Brain microvascular endothelial cell (primary cell): ENCODE data around the gene KCMF1.

Experiments used
- DNase-seq: peaks from one replicate; pipeline ENCODE4 v3.0.0-alpha.2; 2020
- H3K27ac ChIP-seq: fragments of 250-450 bp; sonication (Bioruptor Pico); 2 replicates; pipeline ENCODE4 v1.5.1; 2020; ENCODE audit warnings: mild to moderate bottlenecking, moderate library complexity
- H3K27me3 ChIP-seq: fragments of 250-450 bp; sonication (Bioruptor Pico); replicated peaks from 2 replicates; pipeline ENCODE4 v1.5.1; 2020; ENCODE audit warnings: mild to moderate bottlenecking
- H3K36me3 ChIP-seq: fragments of 250-450 bp; sonication (Bioruptor Pico); replicated peaks from 2 replicates; pipeline ENCODE4 v1.5.1; 2020; ENCODE audit warnings: mild to moderate bottlenecking
- H3K4me3 ChIP-seq: 2 replicates; pipeline ENCODE4 v1.5.1; 2011; ENCODE audit warnings: low read depth, mild to moderate bottlenecking, control low read depth, low read length, moderate library complexity
- in situ Hi-C: cut with HindIII; loops from 2 replicates; pipeline ENCODE4 v1.10.0; 2017; ENCODE audit warnings: low sequenced_read_pairs, low pct_ligation_motif_present
- TF ChIP-seq, protein P1 (sequence below): IDR thresholded peaks from 2 replicates; pipeline ENCODE4 v1.5.1; 2011; ENCODE audit warnings: low read depth, mild to moderate bottlenecking, moderate library complexity, low read length, control low read depth, inconsistent platforms; ENCODE audit errors: missing control alignments

KCMF1 gene

DNA sequence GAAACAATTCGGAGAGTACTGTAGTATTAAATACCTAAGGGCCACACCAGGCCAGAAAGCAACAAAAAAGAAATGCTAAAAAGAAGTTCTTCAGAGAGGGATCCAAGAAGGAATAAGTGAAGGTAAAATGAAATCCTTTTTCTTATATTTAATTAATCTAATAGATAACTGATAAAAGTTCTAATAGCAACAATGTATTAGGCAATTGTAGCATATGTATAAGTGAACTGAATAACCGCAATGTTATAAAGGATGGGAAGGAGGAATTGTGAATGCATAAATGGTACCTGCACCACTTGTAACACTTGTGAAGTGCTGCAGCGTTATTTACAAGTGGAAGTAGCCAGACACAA is 43.7 kb upstream of the KCMF1 start:
- H3K27ac ChIP-seq: no peak overlapping the region
- TF ChIP-seq, protein P1, sequence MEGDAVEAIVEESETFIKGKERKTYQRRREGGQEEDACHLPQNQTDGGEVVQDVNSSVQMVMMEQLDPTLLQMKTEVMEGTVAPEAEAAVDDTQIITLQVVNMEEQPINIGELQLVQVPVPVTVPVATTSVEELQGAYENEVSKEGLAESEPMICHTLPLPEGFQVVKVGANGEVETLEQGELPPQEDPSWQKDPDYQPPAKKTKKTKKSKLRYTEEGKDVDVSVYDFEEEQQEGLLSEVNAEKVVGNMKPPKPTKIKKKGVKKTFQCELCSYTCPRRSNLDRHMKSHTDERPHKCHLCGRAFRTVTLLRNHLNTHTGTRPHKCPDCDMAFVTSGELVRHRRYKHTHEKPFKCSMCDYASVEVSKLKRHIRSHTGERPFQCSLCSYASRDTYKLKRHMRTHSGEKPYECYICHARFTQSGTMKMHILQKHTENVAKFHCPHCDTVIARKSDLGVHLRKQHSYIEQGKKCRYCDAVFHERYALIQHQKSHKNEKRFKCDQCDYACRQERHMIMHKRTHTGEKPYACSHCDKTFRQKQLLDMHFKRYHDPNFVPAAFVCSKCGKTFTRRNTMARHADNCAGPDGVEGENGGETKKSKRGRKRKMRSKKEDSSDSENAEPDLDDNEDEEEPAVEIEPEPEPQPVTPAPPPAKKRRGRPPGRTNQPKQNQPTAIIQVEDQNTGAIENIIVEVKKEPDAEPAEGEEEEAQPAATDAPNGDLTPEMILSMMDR: no peak
- no peak overlapping the region for H3K4me3 ChIP-seq
- no peaks in the 10 kb centered on the region for H3K36me3 ChIP-seq
- in situ Hi-C loops: no loop called here
- no peaks in the 10 kb centered on the region for H3K27me3 ChIP-seq
- no peak for DNase-seq

DNA sequence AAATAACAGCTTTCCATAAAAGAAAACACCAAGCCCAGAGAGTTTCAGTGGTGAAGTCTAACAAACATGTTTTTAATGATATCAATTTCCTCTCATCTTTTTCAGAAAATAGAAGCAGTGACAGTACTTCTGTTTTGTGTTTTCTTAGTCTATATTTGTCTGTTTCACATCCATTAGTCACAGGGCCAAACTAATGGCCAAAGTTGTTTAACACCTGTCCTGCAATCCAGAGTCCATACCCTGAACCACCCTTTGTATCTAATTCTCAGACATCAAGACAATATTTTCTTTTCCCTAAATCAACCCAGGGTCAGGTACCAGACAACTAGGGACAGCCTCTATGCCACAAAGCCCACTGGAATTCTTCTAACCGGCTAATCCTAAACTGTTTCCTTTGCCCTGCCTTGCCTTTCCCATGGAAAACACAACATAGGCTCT is 39.6 kb upstream of the KCMF1 start:
- no peaks in the 10 kb centered on the region for H3K36me3 ChIP-seq
- no peaks in the 10 kb centered on the region for H3K27me3 ChIP-seq
- TF ChIP-seq, protein P1: no peak
- no peak overlapping the region for H3K4me3 ChIP-seq
- H3K27ac ChIP-seq: no peak overlapping the region
- in situ Hi-C loops: no loop called here
- no peak for DNase-seq

DNA sequence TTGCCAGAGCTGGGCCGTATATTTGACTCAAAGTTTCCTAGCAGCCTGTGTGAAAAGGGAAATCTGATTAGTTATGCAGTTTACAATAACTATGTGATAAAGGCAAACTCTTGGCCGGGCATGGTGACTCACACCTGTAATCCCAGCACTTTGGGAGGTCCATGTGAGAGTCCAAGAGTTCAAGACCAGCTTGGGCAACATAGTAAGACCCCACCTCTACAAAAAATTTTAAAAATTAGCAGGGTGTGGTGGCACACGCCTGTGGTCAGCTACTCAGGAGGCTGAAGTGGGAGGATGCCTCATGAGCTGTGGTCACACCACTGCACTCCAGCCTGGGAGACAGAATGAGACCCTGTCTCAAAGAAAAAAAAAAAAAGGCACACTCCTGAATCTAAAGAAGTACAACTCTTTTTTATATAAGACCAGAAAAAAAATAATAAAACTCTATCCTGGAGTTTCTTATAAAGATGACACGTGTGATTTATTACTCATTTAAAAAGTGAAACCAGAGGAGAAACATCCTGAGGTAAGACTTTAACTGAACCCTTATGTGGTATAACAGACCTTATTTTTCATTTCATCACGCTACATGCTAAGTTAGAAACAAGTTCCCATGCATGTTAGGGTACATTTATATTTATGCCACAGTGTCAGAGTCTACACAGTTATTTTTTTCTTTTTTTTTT is 32.6 kb upstream of the KCMF1 start:
- Histone ChIP-seq H3K27me3 (no peaks in the 10 kb centered on the region), H3K27ac (no peak overlapping the region), H3K4me3 (no peak overlapping the region), H3K36me3 (no peaks in the 10 kb centered on the region)
- DNase-seq: no peak
- in situ Hi-C loops: no loop called here
- TF ChIP-seq, protein P1: no peak

DNA sequence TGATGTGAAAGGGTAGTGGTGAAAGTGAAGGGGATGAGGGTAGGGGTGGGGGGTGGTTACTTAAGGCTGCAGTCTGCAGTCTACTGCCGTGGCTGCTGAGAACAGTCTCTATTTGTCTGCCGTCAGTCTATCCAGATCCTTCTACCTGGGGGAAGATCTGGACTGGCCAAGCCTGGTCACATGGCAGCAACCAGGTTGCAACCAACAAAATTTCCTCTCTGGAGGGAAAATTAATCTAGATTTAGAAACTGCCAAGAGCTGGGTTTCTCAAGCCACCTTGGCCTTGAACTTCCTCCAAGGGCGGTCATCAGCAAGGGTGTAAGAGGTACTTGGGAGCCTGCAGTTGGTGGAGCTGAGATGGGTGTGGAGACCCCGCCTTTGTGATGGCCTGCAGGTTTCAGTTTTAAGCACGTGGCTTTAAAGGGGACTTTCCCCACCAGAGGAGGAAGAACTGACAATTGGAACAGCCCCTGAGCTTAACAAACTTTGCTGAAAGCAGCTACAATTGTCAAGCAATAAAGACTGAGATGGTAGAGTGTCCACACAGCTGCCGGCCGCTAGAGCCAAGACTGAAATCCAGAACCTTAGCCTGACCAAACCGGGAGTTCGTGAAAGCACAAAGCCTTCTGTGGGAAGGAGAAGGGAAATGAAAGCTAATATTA is 31.4 kb upstream of the KCMF1 start:
- DNase-seq: no peak
- in situ Hi-C loops: no loop called here
- H3K4me3 ChIP-seq: no peak overlapping the region
- TF ChIP-seq, protein P1: no peak
- no peaks in the 10 kb centered on the region for H3K27me3 ChIP-seq
- no peaks in the 10 kb centered on the region for H3K36me3 ChIP-seq
- H3K27ac ChIP-seq: no peak overlapping the region

DNA sequence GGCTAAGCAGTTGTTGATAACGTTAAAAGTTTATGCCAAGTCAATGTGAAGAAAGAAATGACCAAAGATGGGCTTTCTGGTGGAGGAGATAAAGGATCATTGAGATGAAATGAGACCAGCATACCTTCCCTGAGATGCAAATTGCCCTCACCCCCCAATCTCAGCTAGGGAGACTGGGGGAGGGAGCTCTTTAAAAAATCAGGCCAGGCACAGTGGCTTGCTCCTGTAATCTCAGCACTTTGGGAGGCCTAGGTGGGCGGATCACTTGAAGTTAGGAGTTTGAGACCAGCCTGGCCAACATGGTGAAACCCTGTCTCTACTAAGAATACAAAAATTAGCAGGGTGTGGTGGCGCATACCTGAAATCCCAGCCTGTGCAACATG is 30.9 kb upstream of the KCMF1 start:
- no peak overlapping the region for H3K4me3 ChIP-seq
- in situ Hi-C loops: no loop called here
- TF ChIP-seq, protein P1: no peak

More for the DNA sequence above, 30.9 kb upstream of the KCMF1 start:
- no peak for DNase-seq
- Histone ChIP-seq H3K36me3 (no peaks in the 10 kb centered on the region), H3K27ac (no peak overlapping the region), H3K27me3 (no peaks in the 10 kb centered on the region)
